HuH-7 (cell line): ENCODE results near the gene CNIH2.
"Not testable (repeated sequence)": the region's sequence is repeated elsewhere in the genome, so short reads cannot be mapped to it uniquely, and the experiment has no call there.

Experiments
- DNase-seq: peaks from one replicate; pipeline ENCODE4 v3.0.0; 2011; ENCODE audit warnings: low spot score

CNIH2 gene

GRCh38 chr11:66259956-66260355 is 18.0 kb upstream of the CNIH2 start:
- DNase-seq: no peak

DNA sequence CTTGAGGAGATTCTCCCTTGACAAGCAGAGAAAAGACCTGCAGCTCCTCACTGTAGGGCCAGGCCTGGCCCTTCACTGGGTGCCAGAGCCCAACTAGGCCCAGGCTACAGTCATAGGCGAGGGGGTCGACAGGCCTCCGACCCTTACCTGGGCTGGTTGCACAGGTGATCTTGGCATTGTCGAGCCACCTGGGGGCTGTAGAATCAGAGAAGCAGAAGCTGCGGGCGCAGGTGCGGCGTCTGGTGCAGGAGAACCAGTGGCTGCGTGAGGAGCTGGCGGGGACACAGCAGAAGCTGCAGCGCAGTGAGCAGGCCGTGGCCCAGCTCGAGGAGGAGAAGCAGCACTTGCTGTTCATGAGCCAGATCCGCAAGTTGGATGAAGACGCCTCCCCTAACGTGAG is 16.4 kb upstream of the CNIH2 start:
- DNase-seq: no peak

- DNase-seq: no peak
Measured at GRCh38 chr11:66262191-66262590, 15.8 kb upstream of the CNIH2 start.

DNA sequence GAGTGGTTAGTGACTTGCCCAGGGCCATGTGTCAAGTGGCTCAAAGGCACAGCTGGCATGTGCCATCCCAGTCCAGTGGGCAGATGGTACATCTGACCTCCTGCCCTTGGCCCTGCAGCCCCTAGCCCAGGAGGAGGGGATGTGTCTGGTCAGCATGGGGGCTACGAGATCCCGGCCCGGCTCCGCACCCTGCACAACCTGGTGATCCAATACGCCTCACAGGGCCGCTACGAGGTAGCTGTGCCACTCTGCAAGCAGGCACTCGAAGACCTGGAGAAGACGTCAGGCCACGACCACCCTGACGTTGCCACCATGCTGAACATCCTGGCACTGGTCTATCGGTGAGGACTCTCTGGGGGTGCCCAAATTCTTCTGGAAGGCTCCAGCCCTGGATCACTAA is 15.3 kb upstream of the CNIH2 start:
- no peak for DNase-seq

GRCh38 chr11:66263231-66263630 is 14.7 kb upstream of the CNIH2 start:
- DNase-seq: no peak

DNA sequence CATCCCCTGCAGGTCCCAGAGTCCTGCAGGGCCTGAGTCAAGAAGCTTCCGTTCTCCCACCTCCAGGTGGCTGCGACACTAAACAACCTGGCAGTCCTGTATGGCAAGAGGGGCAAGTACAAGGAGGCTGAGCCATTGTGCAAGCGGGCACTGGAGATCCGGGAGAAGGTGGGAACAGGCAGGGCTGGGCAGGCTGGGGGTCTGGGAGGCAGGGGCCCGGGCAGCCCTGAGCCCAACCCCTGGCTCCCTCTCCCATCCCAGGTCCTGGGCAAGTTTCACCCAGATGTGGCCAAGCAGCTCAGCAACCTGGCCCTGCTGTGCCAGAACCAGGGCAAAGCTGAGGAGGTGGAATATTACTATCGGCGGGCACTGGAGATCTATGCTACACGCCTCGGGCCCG is 14.2 kb upstream of the CNIH2 start:
- no peak for DNase-seq

DNA sequence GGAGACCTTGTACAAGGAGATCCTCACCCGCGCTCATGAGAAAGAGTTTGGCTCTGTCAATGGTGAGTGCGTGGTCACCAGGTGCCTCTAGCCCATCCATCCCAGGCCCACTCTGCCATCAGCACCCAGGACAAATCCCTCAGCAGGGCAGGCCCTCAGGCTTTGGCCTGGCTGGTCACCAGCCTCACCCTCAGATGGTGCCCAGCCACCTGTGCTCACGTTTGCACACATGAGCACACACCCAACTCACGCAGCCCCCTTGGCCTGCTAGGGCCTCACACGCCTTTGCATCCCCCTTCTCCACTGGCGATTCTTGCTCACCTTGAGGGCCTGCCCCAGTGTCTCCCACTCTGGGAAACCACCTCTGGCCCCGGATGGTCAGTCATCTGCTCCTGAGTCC is 13.6 kb upstream of the CNIH2 start:
- DNase-seq: no peak

DNA sequence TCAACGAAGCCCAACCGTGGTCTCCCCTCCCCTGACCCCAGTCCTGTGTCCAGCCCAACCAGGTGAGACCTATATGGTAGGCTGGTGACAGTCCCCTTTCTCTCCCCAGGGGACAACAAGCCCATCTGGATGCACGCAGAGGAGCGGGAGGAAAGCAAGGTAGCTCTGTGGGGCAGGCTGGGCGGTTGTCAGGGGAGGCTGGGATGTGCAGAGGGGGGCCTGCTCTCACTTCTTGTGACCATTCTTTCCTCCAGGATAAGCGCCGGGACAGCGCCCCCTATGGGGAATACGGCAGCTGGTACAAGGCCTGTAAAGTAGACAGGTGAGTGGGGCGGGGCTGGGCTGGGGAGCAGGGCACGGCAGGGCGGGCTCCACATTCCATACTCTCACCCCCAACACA is 13.1 kb upstream of the CNIH2 start:
- DNase-seq: peak; percentile 97

- DNase-seq: no peak
Measured at GRCh38 chr11:66265531-66266377, 12.2 kb upstream of the CNIH2 start.

GRCh38 chr11:66266378-66267038 is 11.5 kb upstream of the CNIH2 start:
- no peak for DNase-seq

DNA sequence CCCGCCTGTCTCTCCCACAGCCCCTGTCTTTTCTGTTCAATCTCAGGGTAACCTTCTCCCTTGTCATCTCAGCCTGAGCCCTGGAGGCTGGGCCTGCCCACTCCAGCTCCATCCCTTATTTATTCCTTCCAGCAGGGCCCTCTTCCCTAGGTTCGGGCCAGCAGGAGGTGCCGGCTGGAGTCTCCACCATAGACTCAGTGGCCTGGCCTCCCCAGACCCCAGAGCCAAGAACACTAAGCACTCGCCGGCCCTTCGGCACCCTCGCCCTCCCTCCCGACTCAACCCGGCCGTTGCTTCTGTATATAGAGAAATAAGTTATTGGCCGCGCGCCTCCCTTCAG is 11.0 kb upstream of the CNIH2 start:
- DNase-seq: peak; percentile 86

DNA sequence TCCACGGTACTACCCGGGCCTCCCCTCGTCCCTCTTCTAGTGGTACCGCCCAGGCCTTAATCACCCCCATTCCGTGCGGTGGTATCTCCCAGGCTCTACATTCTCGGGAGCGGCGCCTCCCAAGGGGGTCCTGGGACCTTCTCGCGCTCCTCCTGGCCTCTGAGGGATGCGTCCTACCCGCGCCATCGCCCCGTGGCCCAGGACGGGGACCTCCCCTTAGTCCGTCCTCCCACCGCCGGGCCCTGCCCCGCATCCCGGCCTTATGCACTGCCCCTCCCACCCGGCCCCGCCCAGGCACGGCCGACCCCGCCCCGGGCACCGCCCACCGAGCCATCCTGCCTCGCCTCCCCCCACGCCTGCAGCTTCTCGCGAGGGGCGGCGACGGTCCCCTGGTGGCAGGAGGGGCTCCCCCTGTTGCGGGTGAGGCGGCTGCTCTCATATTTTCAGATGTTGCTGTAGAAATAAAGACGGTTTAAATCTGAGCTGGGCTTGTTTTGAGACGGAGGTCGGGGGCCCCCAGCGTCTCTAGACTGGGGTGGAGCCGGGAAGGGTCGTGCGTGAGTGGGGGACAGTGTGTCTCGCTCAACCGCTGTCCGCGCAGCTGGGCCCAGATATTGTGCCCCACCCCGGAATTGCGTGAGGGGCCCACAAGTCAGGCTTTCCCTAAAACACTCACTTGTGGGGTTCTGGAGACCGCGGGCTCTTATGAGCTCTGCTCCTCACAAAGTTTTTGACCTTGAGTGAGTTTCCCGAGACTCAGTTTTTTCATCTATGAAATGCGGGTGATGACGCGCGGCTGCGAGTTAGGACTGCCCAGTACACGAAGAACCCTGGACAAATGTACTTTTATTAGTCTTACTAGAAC is 10.4 kb upstream of the CNIH2 start:
- DNase-seq: peak; percentile 100

DNA sequence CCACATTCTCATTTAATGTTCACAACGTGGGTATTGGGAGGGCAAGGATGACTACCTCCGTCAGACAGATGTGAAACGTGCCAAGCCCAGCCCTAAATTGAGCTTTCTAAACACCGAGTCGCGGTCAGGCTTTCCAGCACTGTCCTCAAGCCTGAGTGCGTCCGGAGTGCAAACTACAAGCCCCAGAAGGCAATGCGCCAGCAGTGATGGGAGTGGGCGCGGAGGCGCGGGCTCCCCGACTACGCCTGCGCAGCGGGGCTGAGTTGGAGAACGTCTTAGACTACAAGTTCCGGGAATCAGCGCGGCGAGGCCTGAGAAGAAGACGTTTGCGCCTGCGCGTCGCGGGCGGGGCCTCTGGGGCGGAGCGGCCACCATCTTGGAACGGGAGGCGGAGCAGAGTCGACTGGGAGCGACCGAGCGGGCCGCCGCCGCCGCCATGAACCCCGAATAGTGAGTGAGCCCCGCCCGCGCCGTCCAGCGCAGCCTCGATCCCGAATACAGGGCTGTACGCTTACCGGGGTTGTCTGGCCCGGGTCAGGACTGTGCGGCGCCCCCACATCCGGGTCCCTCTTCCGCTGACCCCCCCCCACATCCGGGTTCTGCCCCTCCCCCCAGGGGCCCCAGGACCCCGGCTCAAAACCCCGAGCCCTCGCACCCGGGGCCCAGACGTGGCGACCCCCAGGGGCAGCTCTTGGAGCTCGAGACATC is 9.6 kb upstream of the CNIH2 start, which contains the start of gene RAB1B:
Gene RAB1B, plus strand, starts transcription at position 396 of the 708 bp plus-strand sequence. Its CDS starts 41 bp downstream, at position 437.
- DNase-seq: peak; percentile 100

GRCh38 chr11:66268952-66269905 is 8.7 kb upstream of the CNIH2 start:
- DNase-seq: peak; percentile 99

GRCh38 chr11:66271816-66272215 is 6.2 kb upstream of the CNIH2 start:
- DNase-seq: no peak

DNA sequence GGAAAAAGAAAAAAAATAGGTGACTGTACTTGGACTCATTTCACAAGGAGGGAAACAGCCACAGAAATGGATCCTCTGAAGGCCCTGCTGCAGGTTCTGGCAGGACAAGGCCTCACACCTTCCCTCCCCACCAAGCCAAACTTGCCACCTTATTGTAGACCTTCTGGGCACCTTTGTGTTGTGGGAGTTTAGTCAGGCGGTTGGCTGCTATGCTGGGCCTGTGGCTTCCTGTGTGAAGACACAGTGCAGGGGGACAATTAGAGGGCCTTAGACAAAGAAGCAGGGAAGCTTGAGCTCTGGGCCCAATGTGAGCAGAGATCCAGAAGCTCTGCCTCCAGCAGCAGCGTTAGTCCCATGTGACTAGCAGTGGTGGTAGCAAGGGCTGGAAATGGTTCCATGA is 5.4 kb upstream of the CNIH2 start:
- no peak for DNase-seq

GRCh38 chr11:66274219-66274618 is 3.8 kb upstream of the CNIH2 start:
- DNase-seq: no peak

DNA sequence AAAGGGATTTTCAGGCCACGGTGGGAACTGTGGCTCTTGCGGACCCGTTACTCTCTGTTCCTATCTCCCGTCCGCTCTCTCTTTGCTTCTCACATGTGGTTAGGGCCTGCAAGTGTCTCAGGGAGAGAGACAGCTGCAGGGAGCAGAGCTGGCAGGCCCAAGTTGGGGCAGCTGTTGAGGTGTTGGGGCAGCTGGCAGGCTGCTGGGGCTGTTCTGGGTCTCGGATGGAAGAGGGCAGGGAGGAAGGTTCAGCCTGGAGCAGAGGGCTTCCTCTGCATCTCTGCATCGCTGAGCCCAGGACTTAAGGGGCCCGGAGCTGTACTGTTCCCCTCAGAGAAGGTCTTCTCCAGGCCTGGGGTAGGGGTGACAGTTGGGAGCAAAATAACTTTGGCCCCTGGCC is 2.6 kb upstream of the CNIH2 start:
- no peak for DNase-seq

DNA sequence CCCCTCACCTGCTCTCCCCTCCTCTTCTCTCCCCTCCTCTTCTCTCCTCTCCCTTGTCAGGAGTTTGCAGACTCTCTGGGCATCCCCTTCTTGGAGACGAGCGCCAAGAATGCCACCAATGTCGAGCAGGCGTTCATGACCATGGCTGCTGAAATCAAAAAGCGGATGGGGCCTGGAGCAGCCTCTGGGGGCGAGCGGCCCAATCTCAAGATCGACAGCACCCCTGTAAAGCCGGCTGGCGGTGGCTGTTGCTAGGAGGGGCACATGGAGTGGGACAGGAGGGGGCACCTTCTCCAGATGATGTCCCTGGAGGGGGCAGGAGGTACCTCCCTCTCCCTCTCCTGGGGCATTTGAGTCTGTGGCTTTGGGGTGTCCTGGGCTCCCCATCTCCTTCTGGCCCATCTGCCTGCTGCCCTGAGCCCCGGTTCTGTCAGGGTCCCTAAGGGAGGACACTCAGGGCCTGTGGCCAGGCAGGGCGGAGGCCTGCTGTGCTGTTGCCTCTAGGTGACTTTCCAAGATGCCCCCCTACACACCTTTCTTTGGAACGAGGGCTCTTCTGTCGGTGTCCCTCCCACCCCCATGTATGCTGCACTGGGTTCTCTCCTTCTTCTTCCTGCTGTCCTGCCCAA is 1.9 kb upstream of the CNIH2 start:
- no peak for DNase-seq

GRCh38 chr11:66276619-66277018 is 1.4 kb upstream of the CNIH2 start:
- not testable (repeated sequence) for DNase-seq
